ENCODE data around the gene ZNF688.
"Not testable (repeated sequence)": the region's sequence is repeated elsewhere in the genome, so short reads cannot be mapped to it uniquely, and the experiment has no call there.

ZNF688 gene

DNA sequence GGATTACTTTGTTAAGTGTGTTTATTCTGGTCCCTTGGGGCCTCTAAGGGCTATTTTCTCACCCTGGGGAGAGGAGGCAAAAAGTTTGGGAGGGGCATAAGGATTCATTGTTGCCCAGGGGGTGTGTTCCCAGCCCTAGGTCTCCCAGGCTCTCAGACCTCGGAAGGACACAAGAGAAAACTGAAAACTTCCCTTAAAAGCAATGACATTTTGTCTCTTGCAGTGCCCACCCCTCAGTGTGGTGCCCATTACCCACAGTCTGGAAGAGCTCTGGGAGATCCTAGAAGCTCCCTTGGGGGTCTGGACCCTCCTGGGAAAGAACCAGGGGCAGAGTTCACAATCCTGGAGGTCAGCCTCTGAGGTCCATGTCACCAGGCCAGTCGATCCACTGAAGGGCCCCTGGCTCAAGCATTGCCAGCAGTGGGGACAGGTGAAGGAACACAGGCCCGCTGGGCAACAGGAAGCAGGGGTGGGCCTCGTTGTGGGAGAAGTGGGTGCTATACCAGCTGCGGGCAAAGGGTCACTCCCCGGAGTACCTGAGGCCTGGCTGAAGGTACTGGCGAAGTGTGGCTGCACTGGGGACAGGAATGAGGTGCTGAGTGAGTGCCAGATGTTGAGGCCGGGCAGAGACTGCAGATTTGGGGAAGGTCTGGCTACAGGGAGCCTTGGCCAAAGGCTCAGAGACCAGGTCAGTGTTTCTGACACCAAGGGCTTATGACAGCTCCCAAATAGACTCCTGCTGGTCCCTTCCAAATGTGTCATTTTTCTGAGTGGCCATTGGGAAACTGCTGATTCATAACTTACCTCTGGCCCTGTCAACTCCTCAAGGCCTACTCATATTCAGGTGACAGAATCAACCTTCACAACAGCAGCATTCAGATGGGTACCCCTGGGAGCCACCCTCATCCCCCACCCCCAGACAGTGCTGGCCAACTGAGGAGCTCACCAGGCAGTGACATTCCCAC lies 32.2 kb downstream of the ZNF688 start:
- TF ChIP-seq, protein P1, sequence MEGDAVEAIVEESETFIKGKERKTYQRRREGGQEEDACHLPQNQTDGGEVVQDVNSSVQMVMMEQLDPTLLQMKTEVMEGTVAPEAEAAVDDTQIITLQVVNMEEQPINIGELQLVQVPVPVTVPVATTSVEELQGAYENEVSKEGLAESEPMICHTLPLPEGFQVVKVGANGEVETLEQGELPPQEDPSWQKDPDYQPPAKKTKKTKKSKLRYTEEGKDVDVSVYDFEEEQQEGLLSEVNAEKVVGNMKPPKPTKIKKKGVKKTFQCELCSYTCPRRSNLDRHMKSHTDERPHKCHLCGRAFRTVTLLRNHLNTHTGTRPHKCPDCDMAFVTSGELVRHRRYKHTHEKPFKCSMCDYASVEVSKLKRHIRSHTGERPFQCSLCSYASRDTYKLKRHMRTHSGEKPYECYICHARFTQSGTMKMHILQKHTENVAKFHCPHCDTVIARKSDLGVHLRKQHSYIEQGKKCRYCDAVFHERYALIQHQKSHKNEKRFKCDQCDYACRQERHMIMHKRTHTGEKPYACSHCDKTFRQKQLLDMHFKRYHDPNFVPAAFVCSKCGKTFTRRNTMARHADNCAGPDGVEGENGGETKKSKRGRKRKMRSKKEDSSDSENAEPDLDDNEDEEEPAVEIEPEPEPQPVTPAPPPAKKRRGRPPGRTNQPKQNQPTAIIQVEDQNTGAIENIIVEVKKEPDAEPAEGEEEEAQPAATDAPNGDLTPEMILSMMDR (IDR thresholded peaks at IDR 0.05; ENCODE audit: low read depth, low read length, poor library complexity, severe bottlenecking) = no peak
- TF ChIP-seq EZH2phosphoT487 (IDR thresholded peaks at IDR 0.05; ENCODE audit: borderline replicate concordance, low read length) = no peak

DNA sequence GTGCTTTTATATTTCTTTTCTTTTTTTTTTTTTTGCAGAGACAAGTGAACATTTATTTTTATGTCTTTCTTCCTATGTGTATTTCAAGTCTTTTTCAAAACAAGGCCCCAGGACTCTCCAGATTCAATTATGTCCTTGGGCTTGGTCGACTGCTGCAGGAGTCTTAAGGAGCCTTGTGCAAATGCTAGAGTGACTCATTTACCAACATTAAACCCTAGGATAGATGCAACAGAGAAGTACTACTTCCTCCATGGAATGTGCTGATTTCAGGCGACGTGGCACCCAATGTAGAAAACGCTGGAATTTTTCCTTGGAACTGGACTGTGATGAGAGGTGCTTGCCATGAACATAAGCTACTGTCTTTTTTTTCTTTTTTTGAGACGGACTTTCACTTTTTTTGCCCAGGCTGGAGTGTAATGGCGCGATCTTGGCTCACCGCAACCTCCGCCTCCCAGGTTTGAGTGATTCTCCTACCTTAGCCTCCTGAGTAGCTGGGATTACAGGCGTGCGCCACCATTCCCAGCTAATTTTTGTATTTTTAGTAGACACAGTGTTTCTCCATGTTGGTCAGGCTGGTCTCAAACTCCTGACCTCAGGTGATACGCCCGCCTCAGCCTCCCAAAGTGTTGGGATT lies 35.0 kb downstream of the ZNF688 start:
- not testable (repeated sequence) for H4K20me1 ChIP-seq (ENCODE audit: control insufficient read depth, insufficient read depth, low read depth, low read length); H3F3A ChIP-seq (ENCODE audit: control insufficient read depth, insufficient read depth); H3K9me3 ChIP-seq (ENCODE audit: control insufficient read depth, insufficient read depth, low read length); H3K9me2 ChIP-seq (replicated peaks; ENCODE audit: control insufficient read depth, low read length); H3K27me3 ChIP-seq (ENCODE audit: control insufficient read depth, low read length)
- peaks cover 45% of the 10 kb centered on the region for H3K79me2 ChIP-seq (ENCODE audit: control insufficient read depth, low read length)
- peaks cover 22% of the 10 kb centered on the region for H3K36me3 ChIP-seq (ENCODE audit: control insufficient read depth, low read length)
- peak overlapping the region; percentile 93 for H3K4me3 ChIP-seq (ENCODE audit: low read length)
- peak overlapping the region; percentile 85; the same call in 1 of the 2 replicates for H3K27ac ChIP-seq (ENCODE audit: low read depth, low read length)
- peaks cover 34% of the 10 kb centered on the region for H3K4me1 ChIP-seq (ENCODE audit: control insufficient read depth, low read length)
- H3K4me2 ChIP-seq (ENCODE audit: low read length) = peak overlapping the region; percentile 94

More for the DNA sequence above, 32.2 kb downstream of the ZNF688 start:
- no peaks in the 10 kb centered on the region for H3K27me3 ChIP-seq (ENCODE audit: control insufficient read depth, low read length)
- 0 out of 2 replicates have a peak, but pooled peaks cover 2% of the 10 kb centered on the region for H3F3A ChIP-seq (ENCODE audit: control insufficient read depth, insufficient read depth)
- peaks cover 27% of the 10 kb centered on the region for H3K79me2 ChIP-seq (ENCODE audit: control insufficient read depth, low read length)
- H3K9me3 ChIP-seq (ENCODE audit: control insufficient read depth, insufficient read depth, low read length) = no peaks in the 10 kb centered on the region
- peaks cover 28% of the 10 kb centered on the region for H3K4me1 ChIP-seq (ENCODE audit: control insufficient read depth, low read length)
- H4K20me1 ChIP-seq (ENCODE audit: control insufficient read depth, insufficient read depth, low read depth, low read length) = no peaks in the 10 kb centered on the region
- H3K4me3 ChIP-seq (ENCODE audit: low read length) = no peak overlapping the region
- no peak overlapping the region for H3K4me2 ChIP-seq (ENCODE audit: low read length)
- peaks cover 7% of the 10 kb centered on the region for H3K36me3 ChIP-seq (ENCODE audit: control insufficient read depth, low read length)
- no peak overlapping the region for H3K27ac ChIP-seq (ENCODE audit: low read depth, low read length)
- H3K9me2 ChIP-seq (replicated peaks; ENCODE audit: control insufficient read depth, low read length) = no peaks in the 10 kb centered on the region

DNA sequence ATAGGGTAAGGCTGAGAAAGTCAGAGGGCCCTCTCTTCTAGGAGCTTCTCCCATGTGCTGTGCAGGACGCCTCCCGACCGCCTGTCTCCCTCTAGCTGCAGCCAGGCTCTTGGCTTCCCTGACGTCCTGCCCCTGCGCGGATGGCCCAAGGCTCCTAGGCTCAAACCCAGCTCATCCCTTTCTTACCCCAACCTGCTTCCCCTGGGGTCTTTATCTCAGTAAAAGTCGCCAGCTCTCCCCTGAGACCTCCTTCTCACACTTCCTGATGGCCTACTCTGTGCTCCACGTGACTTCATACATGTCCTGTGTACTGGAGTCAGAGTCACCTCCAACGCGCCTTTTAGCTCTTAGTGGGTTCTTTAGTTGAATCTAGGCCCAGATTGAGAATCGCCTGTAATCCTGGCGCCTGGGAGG lies 35.7 kb downstream of the ZNF688 start:
- Histone ChIP-seq H3K27ac (ENCODE audit: low read depth, low read length) (peak overlapping the region; percentile 85), H3K79me2 (ENCODE audit: control insufficient read depth, low read length) (peaks cover 45% of the 10 kb centered on the region), H3K27me3 (ENCODE audit: control insufficient read depth, low read length) (no peaks in the 10 kb centered on the region), H3K9me3 (ENCODE audit: control insufficient read depth, insufficient read depth, low read length) (no peaks in the 10 kb centered on the region), H3F3A (ENCODE audit: control insufficient read depth, insufficient read depth) (0 out of 2 replicates have a peak, but pooled peaks cover 2% of the 10 kb centered on the region), H3K4me3 (ENCODE audit: low read length) (peak overlapping the region; percentile 93), H3K4me1 (ENCODE audit: control insufficient read depth, low read length) (peaks cover 34% of the 10 kb centered on the region), H3K36me3 (ENCODE audit: control insufficient read depth, low read length) (peaks cover 29% of the 10 kb centered on the region), H3K9me2 (replicated peaks; ENCODE audit: control insufficient read depth, low read length) (no peaks in the 10 kb centered on the region), H3K4me2 (ENCODE audit: low read length) (peak overlapping the region; percentile 94), H4K20me1 (ENCODE audit: control insufficient read depth, insufficient read depth, low read depth, low read length) (no peaks in the 10 kb centered on the region)
- TF ChIP-seq EZH2phosphoT487 (IDR thresholded peaks at IDR 0.05; ENCODE audit: borderline replicate concordance, low read length) = no peak
- TF ChIP-seq, protein P1 (IDR thresholded peaks at IDR 0.05; ENCODE audit: low read depth, low read length, poor library complexity, severe bottlenecking) = peak; percentile 68
